GM19351 (cell line): ENCODE data around the gene SRGAP1.
"Not testable (repeated sequence)": the region's sequence is repeated elsewhere in the genome, so short reads cannot be mapped to it uniquely, and the experiment has no call there.

Experiments
- ATAC-seq: cut with Tn5 transposase; IDR thresholded peaks from one replicate; pipeline ENCODE4 v1.9.1; 2021; ENCODE audit warnings: mild to moderate bottlenecking, moderate library complexity; ENCODE audit not compliant: unreplicated experiment

SRGAP1 gene

GRCh38 chr12:64142382-64142781 is 297.9 kb downstream of the SRGAP1 start:
- ATAC-seq: no peak

GRCh38 chr12:64142784-64143183 is 298.3 kb downstream of the SRGAP1 start:
- no peak for ATAC-seq

- ATAC-seq: no peak
Measured at GRCh38 chr12:64145226-64145625, 300.7 kb downstream of the SRGAP1 start.

- no peak for ATAC-seq
Measured at GRCh38 chr12:64147011-64147631, 302.6 kb downstream of the SRGAP1 start.

- no peak for ATAC-seq
Measured at GRCh38 chr12:64147875-64148274, 303.4 kb downstream of the SRGAP1 start.

- no peak for ATAC-seq
Measured at GRCh38 chr12:64154677-64155076, 310.2 kb downstream of the SRGAP1 start.

- no peak for ATAC-seq
Measured at GRCh38 chr12:64157110-64157509, 312.6 kb downstream of the SRGAP1 start.

- no peak for ATAC-seq
Measured at GRCh38 chr12:64160021-64160710, 315.7 kb downstream of the SRGAP1 start.

- ATAC-seq: no peak
Measured at GRCh38 chr12:64160711-64161060, 316.2 kb downstream of the SRGAP1 start.

GRCh38 chr12:64166606-64167005 is 322.1 kb downstream of the SRGAP1 start:
- not testable (repeated sequence) for ATAC-seq

- not testable (repeated sequence) for ATAC-seq
Measured at GRCh38 chr12:64167041-64167440, 322.5 kb downstream of the SRGAP1 start.

- no peak for ATAC-seq
Measured at GRCh38 chr12:64170024-64170423, 325.5 kb downstream of the SRGAP1 start.

- no peak for ATAC-seq
Measured at GRCh38 chr12:64170730-64171129, 326.2 kb downstream of the SRGAP1 start.

GRCh38 chr12:64171715-64172114 is 327.2 kb downstream of the SRGAP1 start:
- no peak for ATAC-seq

- ATAC-seq: peak; percentile 68
Measured at GRCh38 chr12:64172143-64172970, 327.9 kb downstream of the SRGAP1 start.

- ATAC-seq: no peak
Measured at GRCh38 chr12:64173456-64173855, 329.0 kb downstream of the SRGAP1 start.

GRCh38 chr12:64175254-64175945 is 330.9 kb downstream of the SRGAP1 start:
- ATAC-seq: no peak

GRCh38 chr12:64177001-64177400 is 332.5 kb downstream of the SRGAP1 start:
- ATAC-seq: no peak

- ATAC-seq: no peak
Measured at GRCh38 chr12:64178122-64178521, 333.6 kb downstream of the SRGAP1 start.

- no peak for ATAC-seq
Measured at GRCh38 chr12:64180951-64181350, 336.5 kb downstream of the SRGAP1 start.
